ENCODE measurements around the gene MROH9. TPM values are rescaled to one million over a fixed set of nuclear protein-coding genes. Genes with fewer than 3 reads are reported as not detected.

MROH9 gene
- total RNA-seq, 4 donors from 2014 or later = not detected

- H3K4me1 ChIP-seq = no peaks in the 10 kb centered on the region
- no peak overlapping the region for H3K27ac ChIP-seq
- ATAC-seq = no peak
- H3K9me3 ChIP-seq = peaks cover 0 to 5% (median 0%) of the 10 kb centered on the region in 3 donors
- no peak overlapping the region for H3K4me3 ChIP-seq
- H3K36me3 ChIP-seq = no peaks in the 10 kb centered on the region
- TF ChIP-seq EP300 (IDR thresholded peaks at IDR 0.05) = no peak
- TF ChIP-seq POLR2AphosphoS5 (IDR thresholded peaks at IDR 0.05) = no peak
- no peak for TF ChIP-seq POLR2A (IDR thresholded peaks at IDR 0.05)
- TF ChIP-seq, protein P1, sequence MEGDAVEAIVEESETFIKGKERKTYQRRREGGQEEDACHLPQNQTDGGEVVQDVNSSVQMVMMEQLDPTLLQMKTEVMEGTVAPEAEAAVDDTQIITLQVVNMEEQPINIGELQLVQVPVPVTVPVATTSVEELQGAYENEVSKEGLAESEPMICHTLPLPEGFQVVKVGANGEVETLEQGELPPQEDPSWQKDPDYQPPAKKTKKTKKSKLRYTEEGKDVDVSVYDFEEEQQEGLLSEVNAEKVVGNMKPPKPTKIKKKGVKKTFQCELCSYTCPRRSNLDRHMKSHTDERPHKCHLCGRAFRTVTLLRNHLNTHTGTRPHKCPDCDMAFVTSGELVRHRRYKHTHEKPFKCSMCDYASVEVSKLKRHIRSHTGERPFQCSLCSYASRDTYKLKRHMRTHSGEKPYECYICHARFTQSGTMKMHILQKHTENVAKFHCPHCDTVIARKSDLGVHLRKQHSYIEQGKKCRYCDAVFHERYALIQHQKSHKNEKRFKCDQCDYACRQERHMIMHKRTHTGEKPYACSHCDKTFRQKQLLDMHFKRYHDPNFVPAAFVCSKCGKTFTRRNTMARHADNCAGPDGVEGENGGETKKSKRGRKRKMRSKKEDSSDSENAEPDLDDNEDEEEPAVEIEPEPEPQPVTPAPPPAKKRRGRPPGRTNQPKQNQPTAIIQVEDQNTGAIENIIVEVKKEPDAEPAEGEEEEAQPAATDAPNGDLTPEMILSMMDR (IDR thresholded peaks at IDR 0.05) = no peak
- peaks cover 4% of the 10 kb centered on the region for H3K27me3 ChIP-seq
These were observed 103.0 kb downstream of the MROH9 start for GRCh38 chr1:171038284-171038683.

DNA sequence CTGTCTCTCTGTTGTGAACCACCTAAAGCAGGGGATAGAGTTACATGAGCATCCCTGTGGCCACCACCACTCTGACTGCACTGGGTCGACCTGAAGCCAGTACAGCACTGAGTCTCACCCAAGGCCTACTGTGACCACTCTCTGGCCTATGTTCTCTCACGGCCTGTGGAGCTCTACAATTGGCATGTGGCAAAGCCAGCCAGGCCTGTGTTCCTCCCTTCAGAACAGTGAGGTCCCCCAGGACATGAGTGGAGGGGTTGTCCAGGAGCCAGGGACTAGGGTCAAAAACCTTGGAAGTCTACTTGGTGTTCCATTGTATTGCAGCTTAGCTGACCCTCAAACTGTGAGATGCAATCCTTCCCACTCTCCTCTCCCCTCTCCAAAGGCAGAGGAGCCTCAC, 112.7 kb downstream of the MROH9 start:
- H3K27ac ChIP-seq = no peak overlapping the region
- no peak for ATAC-seq
- H3K36me3 ChIP-seq = no peaks in the 10 kb centered on the region
- H3K4me3 ChIP-seq = no peak overlapping the region
- H3K9me3 ChIP-seq = peaks cover 0 to 30% (median 0%) of the 10 kb centered on the region in 3 donors
- WGBS, 2 donors (ENCODE audit: low coverage in 1 of 2) = 100% methylated on average over 1 of the region's 2 CpGs; no CpG with 5 or more reads in 1 of the 2 donors
- TF ChIP-seq EP300 (IDR thresholded peaks at IDR 0.05) (no peak), POLR2AphosphoS5 (IDR thresholded peaks at IDR 0.05) (no peak), POLR2A (IDR thresholded peaks at IDR 0.05) (no peak)
- TF ChIP-seq, protein P1 (IDR thresholded peaks at IDR 0.05) = no peak
- no peaks in the 10 kb centered on the region for H3K4me1 ChIP-seq
- H3K27me3 ChIP-seq = peaks cover 10% of the 10 kb centered on the region

- Histone ChIP-seq H3K27me3 (peaks cover 10% of the 10 kb centered on the region), H3K27ac (no peak overlapping the region), H3K4me1 (no peaks in the 10 kb centered on the region), H3K9me3 (peaks cover 0 to 18% (median 0%) of the 10 kb centered on the region in 3 donors), H3K4me3 (no peak overlapping the region), H3K36me3 (no peaks in the 10 kb centered on the region)
- no peak for ATAC-seq
- TF ChIP-seq POLR2AphosphoS5 (IDR thresholded peaks at IDR 0.05) (no peak), EP300 (IDR thresholded peaks at IDR 0.05) (no peak), POLR2A (IDR thresholded peaks at IDR 0.05) (no peak)
- TF ChIP-seq, protein P1 (IDR thresholded peaks at IDR 0.05) = no peak
- 88% methylated on average over 2 of the region's 2 CpGs; no CpG with 5 or more reads in 1 of the 2 donors for WGBS, 2 donors (ENCODE audit: low coverage in 1 of 2)
These were observed 117.6 kb downstream of the MROH9 start for GRCh38 chr1:171052977-171053376.

GRCh38 chr1:171055966-171056643, 120.8 kb downstream of the MROH9 start:
- TF ChIP-seq POLR2AphosphoS5 (IDR thresholded peaks at IDR 0.05) (no peak), POLR2A (IDR thresholded peaks at IDR 0.05) (no peak), EP300 (IDR thresholded peaks at IDR 0.05) (no peak)
- TF ChIP-seq, protein P1 (IDR thresholded peaks at IDR 0.05) = no peak
- Histone ChIP-seq H3K9me3 (peaks cover 0 to 7% (median 0%) of the 10 kb centered on the region in 3 donors), H3K36me3 (no peaks in the 10 kb centered on the region), H3K27me3 (peaks cover 10% of the 10 kb centered on the region), H3K4me1 (no peaks in the 10 kb centered on the region), H3K4me3 (no peak overlapping the region), H3K27ac (no peak overlapping the region)
- no peak for ATAC-seq
- no CpG with 5 or more reads among the region's 3 CpGs for WGBS, 2 donors (ENCODE audit: low coverage in 1 of 2)

Measured in gastroesophageal sphincter (tissue), 4 donors.